GM23338 (cell line): ENCODE data around the gene CACNA2D1. TPM values are rescaled to one million over a fixed set of nuclear protein-coding genes. Genes with fewer than 3 reads are reported as not detected.

Source experiments
- ATAC-seq: fragments of 200-7000 bp; cut with Tn5 transposase; 3 replicates; pipeline ENCODE4 v1.9.1; 2020
- DNase-seq: peaks from one replicate; pipeline ENCODE4 v3.0.0-alpha.2; 2015; ENCODE audit warnings: low spot score
- H2AFZ ChIP-seq: fragments of 200-600 bp; sonication (generic); 2 replicates; pipeline ENCODE4 v1.8.0; 2016; ENCODE audit warnings: antibody characterized with exemption, mild to moderate bottlenecking, moderate library complexity
- H3F3A ChIP-seq: fragments of 200-600 bp; sonication (generic); replicated peaks from 2 replicates; pipeline ENCODE4 v1.8.0; 2017; ENCODE audit warnings: antibody characterized with exemption, mixed run types, low read depth
- H3K27ac ChIP-seq: fragments of 200-600 bp; sonication (generic); 2 replicates; pipeline ENCODE4 v1.6.1; 2016; ENCODE audit warnings: low read depth
- H3K27me3 ChIP-seq: fragments of 200-600 bp; sonication (generic); 2 replicates; pipeline ENCODE4 v1.8.0; 2016; ENCODE audit warnings: mild to moderate bottlenecking, mixed run types, moderate library complexity; ENCODE audit not compliant: insufficient read depth
- H3K36me3 ChIP-seq: fragments of 200-600 bp; sonication (generic); 2 replicates; pipeline ENCODE4 v1.8.0; 2016; ENCODE audit warnings: mild to moderate bottlenecking; ENCODE audit not compliant: insufficient read depth
- H3K4me1 ChIP-seq: fragments of 200-600 bp; sonication (generic); 2 replicates; pipeline ENCODE4 v1.8.0; 2016; ENCODE audit warnings: mild to moderate bottlenecking, moderate library complexity; ENCODE audit not compliant: insufficient read depth
- H3K4me2 ChIP-seq: fragments of 200-600 bp; sonication (generic); 2 replicates; pipeline ENCODE4 v1.7.1; 2017; ENCODE audit warnings: mixed run types
- H3K4me3 ChIP-seq: fragments of 200-600 bp; sonication (generic); 2 replicates; pipeline ENCODE4 v1.6.1; 2016; ENCODE audit warnings: mixed run types
- H3K79me2 ChIP-seq: fragments of 200-600 bp; sonication (generic); replicated peaks from 2 replicates; pipeline ENCODE4 v1.8.0; 2017; ENCODE audit warnings: mild to moderate bottlenecking; ENCODE audit not compliant: insufficient read depth
- H3K9me2 ChIP-seq: fragments of 200-600 bp; sonication (generic); 2 replicates; pipeline ENCODE4 v1.8.0; 2017; ENCODE audit not compliant: insufficient read depth
- H4K20me1 ChIP-seq: fragments of 200-600 bp; sonication (generic); replicated peaks from 2 replicates; pipeline ENCODE4 v1.8.0; 2017; ENCODE audit warnings: mild to moderate bottlenecking; ENCODE audit not compliant: insufficient read depth
- H3K27ac Mint-ChIP-seq: 2 replicates; pipeline ENCODE4 v1.8.0; 2020; ENCODE audit warnings: inconsistent platforms, mild to moderate bottlenecking, moderate library complexity, mixed read lengths
- H3K27me3 Mint-ChIP-seq: 3 replicates; pipeline ENCODE4 v1.8.0; 2022; ENCODE audit warnings: low read depth, mild to moderate bottlenecking, moderate library complexity, mixed read lengths, inconsistent platforms; ENCODE audit not compliant: insufficient read depth, poor library complexity
- H3K36me3 Mint-ChIP-seq: 3 replicates; pipeline ENCODE4 v1.8.0; 2021; ENCODE audit warnings: low read depth, mild to moderate bottlenecking, inconsistent platforms, moderate library complexity, mixed read lengths
- H3K4me1 Mint-ChIP-seq: 3 replicates; pipeline ENCODE4 v1.8.0; 2020; ENCODE audit warnings: mild to moderate bottlenecking, inconsistent platforms, mixed read lengths
- H3K4me3 Mint-ChIP-seq: 3 replicates; pipeline ENCODE4 v1.8.0; 2021; ENCODE audit warnings: moderate library complexity, mild to moderate bottlenecking, inconsistent platforms, mixed read lengths
- H3K9me3 Mint-ChIP-seq: 3 replicates; pipeline ENCODE4 v1.8.0; 2020; ENCODE audit warnings: moderate library complexity, mild to moderate bottlenecking, inconsistent platforms, mixed read lengths
- CREB1 ChIP-seq: fragments of 250-450 bp; sonication (Bioruptor Pico); IDR thresholded peaks from 2 replicates; pipeline ENCODE4 v1.5.0; 2020; ENCODE audit warnings: low read depth, mild to moderate bottlenecking, moderate library complexity
- CTCF ChIP-seq, 2 experiments: fragments of 200-600 bp in 1 of 2; sonication (generic) in 1 of 2; conservative IDR thresholded peaks; 2 replicates each; pipeline versions ENCODE4 v1.5.1 to v1.6.1; 2016 to 2017; ENCODE audit warnings: antibody characterized with exemption in 2 of 2, low read depth in 2 of 2, mild to moderate bottlenecking in 2 of 2, moderate library complexity in 1 of 2
- ETS1 ChIP-seq: IDR thresholded peaks from 2 replicates; pipeline ENCODE4 v1.6.1; 2016; ENCODE audit warnings: antibody characterized with exemption
- EZH2 ChIP-seq: fragments of 200-600 bp; sonication (generic); IDR thresholded peaks from one replicate; pipeline ENCODE4 v1.8.0; 2017; ENCODE audit warnings: antibody characterized with exemption, mild to moderate bottlenecking, low read depth; ENCODE audit not compliant: unreplicated experiment
- EZH2phosphoT487 ChIP-seq: fragments of 200-600 bp; sonication (generic); IDR thresholded peaks from one replicate; pipeline ENCODE4 v1.8.1; 2018; ENCODE audit warnings: antibody characterized with exemption; ENCODE audit not compliant: unreplicated experiment
- JUNB ChIP-seq: IDR thresholded peaks from one replicate; pipeline ENCODE4 v1.6.1; 2016; ENCODE audit warnings: antibody characterized with exemption; ENCODE audit not compliant: unreplicated experiment
- NANOG ChIP-seq: IDR thresholded peaks from 2 replicates; pipeline ENCODE4 v1.6.1; 2016; ENCODE audit warnings: antibody characterized with exemption, borderline replicate concordance
- REST ChIP-seq: IDR thresholded peaks from one replicate; pipeline ENCODE4 v1.6.1; 2018; ENCODE audit warnings: antibody characterized with exemption; ENCODE audit not compliant: unreplicated experiment
- ZNF114 ChIP-seq: fragments of 250-450 bp; sonication (Bioruptor Pico); IDR thresholded peaks from 2 replicates; pipeline ENCODE4 v1.5.0; 2020; ENCODE audit warnings: mild to moderate bottlenecking, moderate library complexity
- ZNF331 ChIP-seq: fragments of 250-450 bp; sonication (Bioruptor Pico); IDR thresholded peaks from 2 replicates; pipeline ENCODE4 v1.5.0; 2020; ENCODE audit warnings: low read depth, mild to moderate bottlenecking, moderate library complexity
- polyA plus RNA-seq: library from polyadenylated mRNA; unstranded; fragments of >200 nt; fragmentation: Nextera tagmentation; extraction: Ambion mirVana; gene quantifications from 2 replicates; pipeline ENCODE4 v1.2.1, GENCODE V29; 2016
- total RNA-seq: library from RNA; depleted of rRNA; stranded (reverse); fragments of >200 nt; shearing (Covaris generic); gene quantifications from 2 replicates; pipeline ENCODE4 v1.2.3, GENCODE V29; 2014

Gene CACNA2D1
- total and polyA plus RNA-seq, 2 experiments from 2014 or later, result 7.0 to 20.4 TPM

- DNase-seq, result no peak
- TF ChIP-seq EZH2 (no peak), NANOG (no peak), ETS1 (no peak), ZNF114 (CRISPR knock-in tag) (no peak), JUNB (no peak), CREB1 (CRISPR knock-in tag) (no peak), REST (no peak)
- H3K4me1 ChIP-seq, result peaks cover 10% of the 10 kb centered on the region
- H3K4me1 Mint-ChIP-seq, result peaks cover 21% of the 10 kb centered on the region; the same call in 2 of the 3 replicates
- no peak overlapping the region for H3K4me3 Mint-ChIP-seq
- no peak overlapping the region for H3K27ac Mint-ChIP-seq
- no peaks in the 10 kb centered on the region for H3K9me2 ChIP-seq
- H3K79me2 ChIP-seq, result peaks cover 47% of the 10 kb centered on the region
- ATAC-seq, result no peak
- H3K27me3 ChIP-seq, result no peaks in the 10 kb centered on the region
- H3F3A ChIP-seq, result no peaks in the 10 kb centered on the region
- no peak overlapping the region for H3K27ac ChIP-seq
- no peak overlapping the region for H2AFZ ChIP-seq
- H3K4me3 ChIP-seq, result no peak overlapping the region
- no peaks in the 10 kb centered on the region for H3K36me3 Mint-ChIP-seq
- no peaks in the 10 kb centered on the region for H3K9me3 Mint-ChIP-seq
- H3K36me3 ChIP-seq, result no peaks in the 10 kb centered on the region
- H3K27me3 Mint-ChIP-seq, result no peaks in the 10 kb centered on the region
- H4K20me1 ChIP-seq, result no peaks in the 10 kb centered on the region
- no peak overlapping the region for H3K4me2 ChIP-seq
These were observed 7.8 kb downstream of the CACNA2D1 start for GRCh38 chr7:82435769-82436168.

- no peaks in the 10 kb centered on the region for H3K27me3 Mint-ChIP-seq
- H3K79me2 ChIP-seq, result peaks cover 41% of the 10 kb centered on the region
- no peaks in the 10 kb centered on the region for H3F3A ChIP-seq
- H3K9me2 ChIP-seq, result no peaks in the 10 kb centered on the region
- no peaks in the 10 kb centered on the region for H3K36me3 ChIP-seq
- H3K4me2 ChIP-seq, result no peak overlapping the region
- no peaks in the 10 kb centered on the region for H4K20me1 ChIP-seq
- H3K27ac ChIP-seq, result no peak overlapping the region
- no peak overlapping the region for H3K4me3 Mint-ChIP-seq
- H3K27ac Mint-ChIP-seq, result no peak overlapping the region
- no peaks in the 10 kb centered on the region for H3K27me3 ChIP-seq
- no peak overlapping the region for H2AFZ ChIP-seq
- H3K36me3 Mint-ChIP-seq, result no peaks in the 10 kb centered on the region
- peaks cover 16% of the 10 kb centered on the region; the same call in 2 of the 3 replicates for H3K4me1 Mint-ChIP-seq
- ATAC-seq, result no peak
- DNase-seq, result no peak
- 0 out of 2 replicates have a peak, but pooled peaks cover 4% of the 10 kb centered on the region for H3K4me1 ChIP-seq
- no peak overlapping the region for H3K4me3 ChIP-seq
- no peaks in the 10 kb centered on the region for H3K9me3 Mint-ChIP-seq
- no peak for TF ChIP-seq ZNF114 (CRISPR knock-in tag)
- no peak for TF ChIP-seq ZNF331 (CRISPR knock-in tag)
- TF ChIP-seq EZH2phosphoT487, result no peak
- TF ChIP-seq NANOG, result no peak
- no peak for TF ChIP-seq CTCF (conservative IDR thresholded peaks at IDR 0.05; ENCODE audit: low read depth in 2 of 2)
These were observed 9.1 kb downstream of the CACNA2D1 start for GRCh38 chr7:82434275-82435022.
